GM03348 (cell line): ENCODE results near the gene LRCOL1.

Experiments used
- DNase-seq: peaks from one replicate; pipeline ENCODE4 v3.0.0; 2012; ENCODE audit warnings: low spot score

The LRCOL1 gene

GRCh38 chr12:132582058-132582420, 28.3 kb downstream of the LRCOL1 start:
- DNase-seq = no peak

GRCh38 chr12:132581348-132582057, 28.9 kb downstream of the LRCOL1 start:
- no peak for DNase-seq

GRCh38 chr12:132580701-132581292, 29.6 kb downstream of the LRCOL1 start:
- DNase-seq = no peak

GRCh38 chr12:132579744-132580143, 30.6 kb downstream of the LRCOL1 start:
- DNase-seq = no peak

- no peak for DNase-seq
Measured at GRCh38 chr12:132578826-132579225, 31.6 kb downstream of the LRCOL1 start.

- no peak for DNase-seq
Measured at GRCh38 chr12:132578118-132578517, 32.3 kb downstream of the LRCOL1 start.

GRCh38 chr12:132577191-132577920, 33.0 kb downstream of the LRCOL1 start:
- DNase-seq = no peak

GRCh38 chr12:132576701-132577100, 33.7 kb downstream of the LRCOL1 start:
- DNase-seq = no peak

- no peak for DNase-seq
Measured at GRCh38 chr12:132575661-132576060, 34.7 kb downstream of the LRCOL1 start.

- no peak for DNase-seq
Measured at GRCh38 chr12:132574271-132574996, 35.9 kb downstream of the LRCOL1 start.

GRCh38 chr12:132572801-132573760, 37.3 kb downstream of the LRCOL1 start:
- no peak for DNase-seq

GRCh38 chr12:132572106-132572505, 38.3 kb downstream of the LRCOL1 start:
- no peak for DNase-seq

GRCh38 chr12:132571598-132571997, 38.8 kb downstream of the LRCOL1 start:
- DNase-seq = no peak

- DNase-seq = no peak
Measured at GRCh38 chr12:132571051-132571450, 39.3 kb downstream of the LRCOL1 start.

- DNase-seq = no peak
Measured at GRCh38 chr12:132570635-132571034, 39.7 kb downstream of the LRCOL1 start.

GRCh38 chr12:132569856-132570480, 40.4 kb downstream of the LRCOL1 start:
- no peak for DNase-seq

GRCh38 chr12:132568826-132569480, 41.4 kb downstream of the LRCOL1 start:
- no peak for DNase-seq

GRCh38 chr12:132568301-132568700, 42.1 kb downstream of the LRCOL1 start:
- DNase-seq = no peak

- no peak for DNase-seq
Measured at GRCh38 chr12:132566516-132567131, 43.8 kb downstream of the LRCOL1 start.

- no peak for DNase-seq
Measured at GRCh38 chr12:132565365-132565764, 45.0 kb downstream of the LRCOL1 start.
